Measurements from ENCODE around the gene SPATA16.
"Not testable (repeated sequence)": the region's sequence is repeated elsewhere in the genome, so short reads cannot be mapped to it uniquely, and the experiment has no call there.

The SPATA16 gene, protein sequence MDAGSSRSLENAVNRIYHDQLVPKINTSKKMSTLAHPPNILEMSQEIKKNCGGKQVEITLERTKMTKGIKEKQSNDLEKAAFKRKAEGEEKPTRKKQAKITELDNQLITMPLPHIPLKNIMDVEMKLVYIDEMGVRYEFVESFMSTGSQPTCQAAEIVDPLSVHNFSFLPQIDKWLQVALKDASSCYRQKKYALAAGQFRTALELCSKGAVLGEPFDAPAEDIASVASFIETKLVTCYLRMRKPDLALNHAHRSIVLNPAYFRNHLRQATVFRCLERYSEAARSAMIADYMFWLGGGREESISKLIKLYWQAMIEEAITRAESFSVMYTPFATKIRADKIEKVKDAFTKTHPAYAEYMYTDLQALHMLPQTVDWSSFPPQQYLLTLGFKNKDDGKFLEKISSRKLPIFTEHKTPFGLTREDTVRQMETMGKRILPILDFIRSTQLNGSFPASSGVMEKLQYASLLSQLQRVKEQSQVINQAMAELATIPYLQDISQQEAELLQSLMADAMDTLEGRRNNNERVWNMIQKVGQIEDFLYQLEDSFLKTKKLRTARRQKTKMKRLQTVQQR

DNA sequence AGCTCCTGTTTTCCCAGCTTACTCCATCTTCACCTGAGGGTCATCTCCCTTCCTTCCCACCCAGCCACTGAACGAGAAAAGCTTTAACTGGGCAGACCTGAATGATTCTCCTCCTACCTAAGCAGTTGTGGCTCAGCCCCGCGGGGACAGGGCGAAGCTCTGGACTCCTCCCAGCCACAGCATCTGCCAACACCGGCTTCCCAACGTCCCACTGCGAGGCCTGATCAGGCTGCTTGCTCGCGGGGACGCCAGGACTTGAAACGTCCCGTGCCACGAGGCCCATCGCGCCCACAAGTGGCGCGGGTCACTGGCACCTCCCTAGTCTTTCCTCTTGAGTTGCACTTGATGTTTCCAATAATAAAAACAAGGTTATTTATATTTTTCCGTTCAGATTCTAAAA is at the start of gene SPATA16:
Gene SPATA16, minus strand, starts transcription at position 250 of the 400 bp plus-strand sequence. CDS start 23,504 bp downstream, outside the sequence.
- TF ChIP-seq, protein P1, sequence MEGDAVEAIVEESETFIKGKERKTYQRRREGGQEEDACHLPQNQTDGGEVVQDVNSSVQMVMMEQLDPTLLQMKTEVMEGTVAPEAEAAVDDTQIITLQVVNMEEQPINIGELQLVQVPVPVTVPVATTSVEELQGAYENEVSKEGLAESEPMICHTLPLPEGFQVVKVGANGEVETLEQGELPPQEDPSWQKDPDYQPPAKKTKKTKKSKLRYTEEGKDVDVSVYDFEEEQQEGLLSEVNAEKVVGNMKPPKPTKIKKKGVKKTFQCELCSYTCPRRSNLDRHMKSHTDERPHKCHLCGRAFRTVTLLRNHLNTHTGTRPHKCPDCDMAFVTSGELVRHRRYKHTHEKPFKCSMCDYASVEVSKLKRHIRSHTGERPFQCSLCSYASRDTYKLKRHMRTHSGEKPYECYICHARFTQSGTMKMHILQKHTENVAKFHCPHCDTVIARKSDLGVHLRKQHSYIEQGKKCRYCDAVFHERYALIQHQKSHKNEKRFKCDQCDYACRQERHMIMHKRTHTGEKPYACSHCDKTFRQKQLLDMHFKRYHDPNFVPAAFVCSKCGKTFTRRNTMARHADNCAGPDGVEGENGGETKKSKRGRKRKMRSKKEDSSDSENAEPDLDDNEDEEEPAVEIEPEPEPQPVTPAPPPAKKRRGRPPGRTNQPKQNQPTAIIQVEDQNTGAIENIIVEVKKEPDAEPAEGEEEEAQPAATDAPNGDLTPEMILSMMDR (IDR thresholded peaks at IDR 0.05): no peak
- H3K36me3 ChIP-seq (ENCODE audit: control insufficient read depth, insufficient read depth, low read length): no peaks in the 10 kb centered on the region
- H3K27me3 ChIP-seq (ENCODE audit: control insufficient read depth, insufficient read depth, low read length): no peaks in the 10 kb centered on the region
- H2AFZ ChIP-seq: no peak within 1 kb of the TSS
- H3K4me3 ChIP-seq (ENCODE audit: low read depth, low read length): no peak within 1 kb of the TSS
- no peak within 1 kb of the TSS for H3K4me2 ChIP-seq (ENCODE audit: low read length)
- no peaks in the 10 kb centered on the region for H3K4me1 ChIP-seq
- peaks cover 3% of the 10 kb centered on the region for H3K9me3 ChIP-seq (ENCODE audit: control insufficient read depth, low read length)
- no peak within 1 kb of the TSS for H3K27ac ChIP-seq
- H3K79me2 ChIP-seq: no peaks in the 10 kb centered on the region
- no peak within 1 kb of the TSS for H3K9ac ChIP-seq

DNA sequence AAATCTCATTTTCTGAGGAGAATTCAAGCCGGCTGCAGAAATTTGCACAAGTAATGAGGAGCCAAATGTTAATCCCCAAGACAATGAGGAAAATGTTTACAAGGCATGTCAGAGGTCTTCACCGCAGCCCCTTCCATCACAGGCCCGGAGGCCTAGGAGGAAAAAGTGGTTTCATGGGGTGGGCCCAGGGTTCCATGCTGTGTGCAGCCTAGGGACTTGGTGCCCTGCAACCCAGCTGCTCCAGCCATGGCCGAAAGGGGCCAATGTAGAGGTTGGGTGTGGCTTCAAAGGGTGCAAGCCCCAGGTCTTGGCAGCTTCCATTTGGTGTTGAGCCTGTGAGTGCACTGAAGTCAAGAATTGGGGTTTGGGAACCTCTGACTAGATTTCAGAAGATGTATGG is 42.0 kb upstream of the SPATA16 start:
- not testable (repeated sequence) for H3K4me1 ChIP-seq; H3K36me3 ChIP-seq (ENCODE audit: control insufficient read depth, insufficient read depth, low read length); H3K27me3 ChIP-seq (ENCODE audit: control insufficient read depth, insufficient read depth, low read length); H3K4me2 ChIP-seq (ENCODE audit: low read length); H3K4me3 ChIP-seq (ENCODE audit: low read depth, low read length); H2AFZ ChIP-seq; H3K9me3 ChIP-seq (ENCODE audit: control insufficient read depth, low read length); H3K27ac ChIP-seq; H3K9ac ChIP-seq; H3K79me2 ChIP-seq

DNA sequence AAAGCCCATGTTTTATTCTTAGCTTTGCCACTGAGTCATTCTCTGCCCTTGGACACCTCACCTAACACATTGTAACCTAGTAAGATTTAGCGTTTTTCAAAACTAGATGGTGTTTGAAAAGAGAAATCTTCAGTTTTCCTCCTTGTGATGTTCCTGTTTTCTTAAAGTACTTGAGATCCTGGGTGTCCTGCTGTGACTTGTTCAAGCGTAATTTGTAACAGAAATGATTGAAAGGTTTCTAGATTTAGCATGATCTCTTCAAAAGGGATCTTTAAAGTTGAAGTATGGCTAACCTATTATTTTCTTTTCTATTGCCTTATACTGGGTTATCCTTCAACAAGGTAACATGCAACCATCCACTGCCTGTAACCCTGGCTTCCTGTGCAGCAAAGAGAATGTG is 32.6 kb upstream of the SPATA16 start:
- Histone ChIP-seq H3K4me1 (no peaks in the 10 kb centered on the region), H2AFZ (no peak overlapping the region), H3K36me3 (ENCODE audit: control insufficient read depth, insufficient read depth, low read length) (no peaks in the 10 kb centered on the region), H3K4me3 (ENCODE audit: low read depth, low read length) (no peak overlapping the region), H3K9me3 (ENCODE audit: control insufficient read depth, low read length) (no peaks in the 10 kb centered on the region), H3K4me2 (ENCODE audit: low read length) (no peak overlapping the region), H3K27ac (no peak overlapping the region), H3K79me2 (no peaks in the 10 kb centered on the region), H3K27me3 (ENCODE audit: control insufficient read depth, insufficient read depth, low read length) (no peaks in the 10 kb centered on the region), H3K9ac (no peak overlapping the region)
- TF ChIP-seq, protein P1 (IDR thresholded peaks at IDR 0.05): no peak

DNA sequence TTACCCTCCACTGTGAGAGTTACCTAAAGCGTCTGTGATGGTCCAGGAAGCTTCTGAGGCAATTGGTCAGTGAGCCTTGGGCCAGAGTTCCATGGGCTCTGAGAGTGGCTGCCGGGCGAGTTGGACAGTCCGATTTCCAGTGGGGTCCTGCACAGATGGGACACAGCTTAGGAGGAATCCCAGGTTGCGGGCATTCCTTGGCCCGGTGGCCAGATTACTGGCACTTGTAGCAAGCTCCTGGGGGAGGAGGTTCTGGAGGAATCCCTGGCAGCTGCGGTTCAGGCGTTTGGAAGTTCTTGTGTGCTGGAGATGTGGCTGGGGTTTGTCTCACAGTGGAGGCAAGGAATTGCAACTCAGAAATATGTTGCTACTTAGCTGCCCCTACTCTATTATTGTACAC is 18.1 kb upstream of the SPATA16 start:
- not testable (repeated sequence) for H3K9me3 ChIP-seq (ENCODE audit: control insufficient read depth, low read length); H3K36me3 ChIP-seq (ENCODE audit: control insufficient read depth, insufficient read depth, low read length); H3K27ac ChIP-seq; H2AFZ ChIP-seq; H3K4me1 ChIP-seq; H3K9ac ChIP-seq; H3K27me3 ChIP-seq (ENCODE audit: control insufficient read depth, insufficient read depth, low read length); H3K4me3 ChIP-seq (ENCODE audit: low read depth, low read length); H3K4me2 ChIP-seq (ENCODE audit: low read length); H3K79me2 ChIP-seq

DNA sequence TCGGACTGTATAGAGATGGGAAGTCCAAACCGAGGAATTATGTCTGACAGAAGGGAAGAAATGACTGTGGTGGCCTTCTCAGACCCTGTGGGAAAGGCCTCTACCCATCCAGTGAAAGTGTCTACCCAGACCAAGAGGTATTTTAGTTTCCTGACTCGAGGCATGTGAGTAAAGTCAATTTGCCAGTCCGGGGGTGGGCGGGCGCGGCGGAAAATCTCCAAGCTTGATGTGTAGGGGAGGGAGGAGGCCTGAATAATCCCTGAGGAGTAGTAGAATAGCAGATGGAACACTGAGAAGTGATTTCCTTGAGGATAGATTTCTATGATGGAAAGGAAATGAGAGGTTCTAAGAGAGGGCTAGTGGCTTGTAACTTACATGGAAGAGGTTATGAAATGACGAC is 15.5 kb upstream of the SPATA16 start:
- not testable (repeated sequence) for H3K4me3 ChIP-seq (ENCODE audit: low read depth, low read length); H3K27me3 ChIP-seq (ENCODE audit: control insufficient read depth, insufficient read depth, low read length); H2AFZ ChIP-seq; H3K79me2 ChIP-seq; H3K27ac ChIP-seq; H3K4me2 ChIP-seq (ENCODE audit: low read length); H3K4me1 ChIP-seq; H3K9ac ChIP-seq; H3K9me3 ChIP-seq (ENCODE audit: control insufficient read depth, low read length); H3K36me3 ChIP-seq (ENCODE audit: control insufficient read depth, insufficient read depth, low read length)

DNA sequence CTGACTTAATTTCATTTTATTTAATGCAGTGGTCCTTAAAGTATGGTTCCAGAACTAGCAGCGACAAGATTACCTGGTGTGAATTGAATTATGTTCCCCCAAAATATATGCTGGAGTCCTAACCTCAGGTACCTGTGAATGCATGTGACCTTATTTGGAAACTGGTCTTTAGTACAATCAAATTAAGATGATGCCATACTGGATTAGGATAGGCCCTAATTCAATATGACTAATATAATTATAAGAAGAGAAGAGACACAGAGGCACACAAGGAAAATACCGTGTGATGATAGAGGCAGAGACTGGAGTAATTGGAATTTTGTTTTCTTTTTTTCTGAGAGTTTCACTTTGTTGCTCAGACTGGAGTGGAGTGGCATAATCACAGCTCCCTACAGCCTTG is 12.6 kb upstream of the SPATA16 start:
- H3K9ac ChIP-seq: no peak overlapping the region
- TF ChIP-seq, protein P1 (IDR thresholded peaks at IDR 0.05): no peak

More for the DNA sequence above, 12.6 kb upstream of the SPATA16 start:
- no peaks in the 10 kb centered on the region for H3K4me1 ChIP-seq
- no peak overlapping the region for H2AFZ ChIP-seq
- H3K36me3 ChIP-seq (ENCODE audit: control insufficient read depth, insufficient read depth, low read length): no peaks in the 10 kb centered on the region
- no peaks in the 10 kb centered on the region for H3K27me3 ChIP-seq (ENCODE audit: control insufficient read depth, insufficient read depth, low read length)
- H3K4me2 ChIP-seq (ENCODE audit: low read length): no peak overlapping the region
- no peaks in the 10 kb centered on the region for H3K79me2 ChIP-seq
- no peak overlapping the region for H3K4me3 ChIP-seq (ENCODE audit: low read depth, low read length)
- no peaks in the 10 kb centered on the region for H3K9me3 ChIP-seq (ENCODE audit: control insufficient read depth, low read length)
- no peak overlapping the region for H3K27ac ChIP-seq
